Measurements from ENCODE around the gene THAP2.

GRCh38 chr12:71703206-71703605 lies 39.1 kb downstream of the THAP2 start:
- TF ChIP-seq CTCF (IDR thresholded peaks at IDR 0.05) (no peak), POLR2A (IDR thresholded peaks at IDR 0.05) (no peak)

Data from testis (tissue), 2 donors.